WERI-Rb-1 (cell line): Measurements from ENCODE around the gene MGARP.
"Not testable (repeated sequence)": the region's sequence is repeated elsewhere in the genome, so short reads cannot be mapped to it uniquely, and the experiment has no call there.

Source experiments
- DNase-seq: peaks from one replicate; pipeline ENCODE4 v3.0.0-alpha.2; 2020
- H3K27ac ChIP-seq: fragments of 250-450 bp; sonication (Bioruptor Pico); 2 replicates; pipeline ENCODE4 v1.5.1; 2020; ENCODE audit warnings: mild to moderate bottlenecking, moderate library complexity
- H3K27me3 ChIP-seq: fragments of 250-450 bp; sonication (Bioruptor Pico); 2 replicates; pipeline ENCODE4 v1.5.1; 2021; ENCODE audit warnings: mild to moderate bottlenecking, low read depth, moderate library complexity; ENCODE audit not compliant: insufficient read depth, severe bottlenecking
- H3K36me3 ChIP-seq: fragments of 250-450 bp; sonication (Bioruptor Pico); 2 replicates; pipeline ENCODE4 v1.5.1; 2020; ENCODE audit warnings: mild to moderate bottlenecking, moderate library complexity
- H3K4me3 ChIP-seq: 2 replicates; pipeline ENCODE4 v1.5.1; 2011; ENCODE audit warnings: low read depth, mild to moderate bottlenecking, control low read depth, low read length
- H3K9me3 ChIP-seq: fragments of 250-450 bp; sonication (Bioruptor Pico); 2 replicates; pipeline ENCODE4 v1.5.1; 2021; ENCODE audit warnings: mild to moderate bottlenecking, moderate library complexity; ENCODE audit not compliant: severe bottlenecking
- CTCF ChIP-seq: IDR thresholded peaks from 2 replicates; pipeline ENCODE4 v1.5.1; 2011; ENCODE audit warnings: low read depth, mild to moderate bottlenecking, control low read depth, inconsistent platforms, low read length

The MGARP gene

GRCh38 chr4:139279760-139280620 lies at the start of gene MGARP:
TSS of gene MGARP (minus strand) at chr4:139280225. CDS start at chr4:139280158, 67 bp downstream.
- H3K4me3 ChIP-seq, result no peak within 1 kb of the TSS
- TF ChIP-seq CTCF, result no peak
- DNase-seq, result no peak

GRCh38 chr4:139329665-139330200 lies 49.7 kb upstream of the MGARP start:
- no peak for TF ChIP-seq CTCF
- H3K27me3 ChIP-seq, result no peaks in the 10 kb centered on the region
- H3K36me3 ChIP-seq, result peaks cover 43% of the 10 kb centered on the region
- H3K4me3 ChIP-seq, result no peak overlapping the region
- no peak overlapping the region for H3K27ac ChIP-seq
- no peak for DNase-seq
- no peaks in the 10 kb centered on the region for H3K9me3 ChIP-seq

More at GRCh38 chr4:139279760-139280620, at the start of gene MGARP:
- Histone ChIP-seq H3K27me3 (no peaks in the 10 kb centered on the region), H3K9me3 (no peaks in the 10 kb centered on the region), H3K27ac (no peak within 1 kb of the TSS), H3K36me3 (no peaks in the 10 kb centered on the region)

- no peak for TF ChIP-seq CTCF
- peaks cover 26% of the 10 kb centered on the region for H3K36me3 ChIP-seq
- no peaks in the 10 kb centered on the region for H3K27me3 ChIP-seq
- no peak for DNase-seq
- H3K4me3 ChIP-seq, result no peak overlapping the region
- no peak overlapping the region for H3K27ac ChIP-seq
- no peaks in the 10 kb centered on the region for H3K9me3 ChIP-seq
Measured at GRCh38 chr4:139324620-139325019, 44.6 kb upstream of the MGARP start.

- not testable (repeated sequence) for H3K4me3 ChIP-seq, H3K9me3 ChIP-seq, DNase-seq, H3K27me3 ChIP-seq, H3K36me3 ChIP-seq, H3K27ac ChIP-seq
Measured at GRCh38 chr4:139322541-139322940, 42.5 kb upstream of the MGARP start.

- H3K27ac ChIP-seq, H3K9me3 ChIP-seq, H3K36me3 ChIP-seq, DNase-seq, H3K4me3 ChIP-seq, H3K27me3 ChIP-seq: not testable (repeated sequence)
Measured at GRCh38 chr4:139322070-139322469, 42.0 kb upstream of the MGARP start.

- no peak for TF ChIP-seq CTCF
- Histone ChIP-seq H3K27ac (no peak overlapping the region), H3K9me3 (no peaks in the 10 kb centered on the region), H3K36me3 (peaks cover 4% of the 10 kb centered on the region), H3K27me3 (no peaks in the 10 kb centered on the region), H3K4me3 (no peak overlapping the region)
- DNase-seq, result no peak
Measured at GRCh38 chr4:139319571-139319970, 39.5 kb upstream of the MGARP start.
